Osteoblast (primary cell): ENCODE results near the gene PCYOX1L. TPM values are rescaled to one million over a fixed set of nuclear protein-coding genes. Genes with fewer than 3 reads are reported as not detected.

Experiments used
- DNase-seq: peaks from one replicate; pipeline ENCODE4 v3.0.0; 2011; ENCODE audit warnings: low spot score, mixed read lengths; ENCODE audit not compliant: insufficient read length; ENCODE audit errors: missing footprints
- H2AFZ ChIP-seq: 2 replicates; pipeline ENCODE4 v1.6.0; 2011; ENCODE audit warnings: mild to moderate bottlenecking, low read length
- H3K27ac ChIP-seq: 2 replicates; pipeline ENCODE4 v1.5.1; 2011; ENCODE audit warnings: mild to moderate bottlenecking, low read depth, low read length, moderate library complexity
- H3K27me3 ChIP-seq: 2 replicates; pipeline ENCODE4 v1.6.0; 2012; ENCODE audit warnings: mild to moderate bottlenecking, control low read depth, inconsistent platforms, low read length, moderate library complexity; ENCODE audit not compliant: insufficient read depth
- H3K36me3 ChIP-seq: 2 replicates; pipeline ENCODE4 v1.5.1; 2011; ENCODE audit warnings: mild to moderate bottlenecking, low read length, control low read depth, moderate library complexity; ENCODE audit not compliant: insufficient read depth
- H3K4me1 ChIP-seq: 2 replicates; pipeline ENCODE4 v1.5.1; 2011; ENCODE audit warnings: mild to moderate bottlenecking, low read length, control low read depth, moderate library complexity; ENCODE audit not compliant: insufficient read depth
- H3K4me2 ChIP-seq: 2 replicates; pipeline ENCODE4 v1.6.0; 2011; ENCODE audit warnings: mild to moderate bottlenecking, low read length; ENCODE audit not compliant: insufficient read depth
- H3K4me3 ChIP-seq: fragments of 200-600 bp; sonication (generic); 3 replicates; pipeline ENCODE4 v1.5.1; 2012; ENCODE audit warnings: mild to moderate bottlenecking, low read length, inconsistent platforms; ENCODE audit not compliant: insufficient read depth
- H3K79me2 ChIP-seq: 2 replicates; pipeline ENCODE4 v1.6.0; 2012; ENCODE audit warnings: mild to moderate bottlenecking, low read length, control low read depth, inconsistent platforms; ENCODE audit not compliant: insufficient read depth
- H3K9me3 ChIP-seq: 2 replicates; pipeline ENCODE4 v1.5.1; 2011; ENCODE audit warnings: low read depth, low read length, control low read depth
- H4K20me1 ChIP-seq: 2 replicates; pipeline ENCODE4 v1.6.0; 2012; ENCODE audit warnings: mild to moderate bottlenecking, low read length, control low read depth; ENCODE audit not compliant: insufficient read depth
- CTCF ChIP-seq: IDR thresholded peaks from 2 replicates; pipeline ENCODE4 v1.5.1; 2011; ENCODE audit warnings: mild to moderate bottlenecking, low read depth, low read length, moderate library complexity; ENCODE audit errors: extremely low read depth
- total RNA-seq: library from RNA; depleted of rRNA; stranded (reverse); fragments of >200 nt; gene quantifications from 2 replicates; pipeline ENCODE4 v1.2.3, GENCODE V29; 2012

The PCYOX1L gene
- total RNA-seq, 1 donor = 4.3 TPM

DNA sequence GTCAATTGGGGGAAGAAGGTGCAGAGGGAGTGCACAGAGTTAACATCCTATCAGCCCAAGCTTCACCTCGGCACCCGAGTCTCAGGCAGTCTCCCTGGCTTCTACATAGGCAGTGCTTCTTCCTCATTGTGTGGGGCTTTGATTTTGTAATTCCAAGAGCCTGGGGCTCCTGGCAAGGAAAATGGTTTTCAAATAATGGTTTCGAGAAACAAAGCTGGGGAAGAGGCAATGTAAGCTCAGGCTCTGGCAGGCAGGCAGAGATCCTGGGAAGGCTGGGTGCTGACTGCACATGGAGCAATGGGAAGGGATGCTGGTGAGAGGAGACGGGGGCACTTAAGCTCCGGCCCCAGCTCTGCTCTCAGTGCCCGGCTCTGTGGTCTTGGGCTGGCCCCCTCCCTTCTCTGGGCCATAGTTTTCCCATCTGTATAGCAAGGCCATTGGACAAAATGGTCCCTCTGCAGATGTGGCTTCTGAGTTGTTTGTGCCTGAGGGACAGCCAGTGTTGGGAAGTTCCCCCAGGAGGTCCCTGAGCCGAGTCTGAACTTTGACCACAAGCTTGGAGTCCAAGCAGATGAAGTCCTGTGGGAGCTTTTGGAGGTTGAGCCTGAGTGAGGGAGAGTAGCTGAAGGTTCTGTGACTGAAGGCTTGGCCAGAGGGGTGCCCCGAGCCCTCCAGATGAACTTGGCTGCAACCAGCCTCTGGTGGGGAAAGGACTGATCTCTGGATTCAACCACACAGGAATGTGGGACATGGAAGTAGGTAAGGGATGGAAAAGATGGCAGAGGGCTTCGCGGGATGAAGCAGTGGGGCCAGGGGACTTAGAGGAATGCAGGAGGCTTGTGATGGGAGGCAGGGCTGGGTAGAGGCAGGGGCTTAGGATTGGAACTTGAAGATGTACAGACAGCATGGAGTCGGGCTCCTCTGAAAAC, 49.7 kb downstream of the PCYOX1L start:
- Histone ChIP-seq H2AFZ (no peak overlapping the region), H4K20me1 (peaks cover 53% of the 10 kb centered on the region), H3K4me2 (peak overlapping the region; percentile 87), H3K27me3 (no peaks in the 10 kb centered on the region), H3K79me2 (peaks cover 64% of the 10 kb centered on the region), H3K9me3 (no peaks in the 10 kb centered on the region), H3K36me3 (peaks cover 40% of the 10 kb centered on the region), H3K4me1 (peaks cover 79% of the 10 kb centered on the region), H3K4me3 (peak overlapping the region; percentile 75), H3K27ac (peak overlapping the region; percentile 99)
- DNase-seq = peak; percentile 88
- TF ChIP-seq CTCF = no peak

- peak; percentile 54 for DNase-seq
- peak overlapping the region; percentile 75 for H3K4me3 ChIP-seq
- H4K20me1 ChIP-seq = peaks cover 62% of the 10 kb centered on the region
- no peaks in the 10 kb centered on the region for H3K27me3 ChIP-seq
- H3K27ac ChIP-seq = peak overlapping the region; percentile 99
- peaks cover 48% of the 10 kb centered on the region for H3K36me3 ChIP-seq
- no peak for TF ChIP-seq CTCF
- no peak overlapping the region for H2AFZ ChIP-seq
- peak overlapping the region; percentile 87 for H3K4me2 ChIP-seq
- no peaks in the 10 kb centered on the region for H3K9me3 ChIP-seq
- peaks cover 81% of the 10 kb centered on the region for H3K4me1 ChIP-seq
- H3K79me2 ChIP-seq = peaks cover 73% of the 10 kb centered on the region
Observed at GRCh38 chr5:149408252-149409099, 50.6 kb downstream of the PCYOX1L start.

DNA sequence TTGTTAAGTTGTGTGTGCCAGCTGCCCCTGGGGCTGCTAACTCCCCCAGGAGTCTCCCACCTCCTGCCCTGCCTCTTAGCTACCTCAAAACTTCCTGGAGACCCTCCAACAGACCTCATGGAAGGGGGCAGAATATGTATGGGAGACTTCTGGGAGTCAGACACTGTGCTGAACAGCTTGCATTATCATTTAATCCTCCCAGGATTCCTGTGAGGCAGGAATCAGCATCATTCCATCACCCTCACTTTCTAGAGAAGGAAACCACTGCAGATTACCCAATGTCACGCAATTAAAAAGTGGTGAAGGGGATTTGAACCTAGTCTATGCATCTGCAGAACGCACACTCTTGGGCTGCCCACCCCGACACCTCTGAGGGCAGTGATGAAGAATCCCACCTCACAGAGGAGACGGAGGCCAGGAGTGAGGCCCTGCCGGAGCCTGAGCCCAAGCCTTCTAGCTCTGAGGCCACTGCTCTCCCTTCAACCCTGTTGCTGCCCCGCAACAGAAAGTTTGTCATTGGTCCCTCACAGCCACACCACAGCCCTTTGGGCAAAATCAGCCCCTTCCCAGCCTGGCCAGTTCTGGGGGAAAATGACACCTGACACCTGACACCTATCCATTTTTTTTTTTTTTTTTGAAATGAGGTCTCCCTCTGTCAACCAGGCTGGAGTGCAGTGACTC, 51.6 kb downstream of the PCYOX1L start:
- Histone ChIP-seq H2AFZ (no peak overlapping the region), H3K27me3 (no peaks in the 10 kb centered on the region), H4K20me1 (peaks cover 71% of the 10 kb centered on the region), H3K9me3 (no peaks in the 10 kb centered on the region), H3K36me3 (peaks cover 56% of the 10 kb centered on the region), H3K79me2 (peaks cover 81% of the 10 kb centered on the region), H3K4me1 (peaks cover 81% of the 10 kb centered on the region), H3K27ac (peak overlapping the region; percentile 99), H3K4me3 (peak overlapping the region; percentile 75), H3K4me2 (peak overlapping the region; percentile 87)
- TF ChIP-seq CTCF = no peak
- peak; percentile 71 for DNase-seq
